Gastrocnemius medialis (tissue), 4 donors: Measurements from ENCODE around the gene TRIM22.

Experiments
- CTCF ChIP-seq, 5 experiments: fragments of 450-650 bp in 3 of 5; fragments of 200-600 bp in 2 of 5; sonication (generic) in 2 of 5; IDR thresholded peaks in 4 of 5; conservative IDR thresholded peaks in 1 of 5; 1 replicate in 4 of 5; 2 replicates in 1 of 5; pipeline ENCODE4 v1.5.1; 2016 to 2019; ENCODE audit warnings: antibody characterized with exemption in 5 of 5, mild to moderate bottlenecking in 3 of 5, moderate library complexity in 3 of 5
- POLR2A ChIP-seq, 2 donors: fragments of 450-650 bp; IDR thresholded peaks; one replicate each; pipeline ENCODE4 v1.6.1; 2017; ENCODE audit warnings: antibody characterized with exemption in 2 of 2, mild to moderate bottlenecking in 2 of 2, moderate library complexity in 2 of 2

GRCh38 chr11:5689551-5689983 lies at the start of gene TRIM22:
- TF ChIP-seq CTCF (IDR thresholded peaks at IDR 0.05 in 4 of 5, conservative IDR thresholded peaks at IDR 0.05 in 1 of 5) (no peak), POLR2A (IDR thresholded peaks at IDR 0.05) (peak; percentile 22 to 51)
